HUES48 (cell line): Measurements from ENCODE around the gene C2orf78.

Experiments used
- H3K27ac ChIP-seq: one replicate; pipeline ENCODE4 v1.7.0; 2013; ENCODE audit warnings: low read depth, low read length, inconsistent platforms
- H3K27me3 ChIP-seq: 2 replicates; pipeline ENCODE4 v1.6.1; 2013; ENCODE audit warnings: mild to moderate bottlenecking, low read length; ENCODE audit not compliant: control insufficient read depth, insufficient read depth
- H3K36me3 ChIP-seq: 2 replicates; pipeline ENCODE4 v1.6.1; 2013; ENCODE audit warnings: low read length; ENCODE audit not compliant: control insufficient read depth, insufficient read depth
- H3K4me1 ChIP-seq: 2 replicates; pipeline ENCODE4 v1.6.1; 2013; ENCODE audit warnings: mild to moderate bottlenecking, low read length; ENCODE audit not compliant: control insufficient read depth, insufficient read depth
- H3K4me3 ChIP-seq: 2 replicates; pipeline ENCODE4 v1.5.1; 2013; ENCODE audit warnings: mild to moderate bottlenecking, low read depth, low read length
- H3K9ac ChIP-seq: 2 replicates; pipeline ENCODE4 v1.6.1; 2013; ENCODE audit warnings: mild to moderate bottlenecking, low read depth, low read length, moderate library complexity
- H3K9me3 ChIP-seq: 2 replicates; pipeline ENCODE4 v1.6.1; 2013; ENCODE audit warnings: low read length; ENCODE audit not compliant: control insufficient read depth, insufficient read depth

The C2orf78 gene

DNA sequence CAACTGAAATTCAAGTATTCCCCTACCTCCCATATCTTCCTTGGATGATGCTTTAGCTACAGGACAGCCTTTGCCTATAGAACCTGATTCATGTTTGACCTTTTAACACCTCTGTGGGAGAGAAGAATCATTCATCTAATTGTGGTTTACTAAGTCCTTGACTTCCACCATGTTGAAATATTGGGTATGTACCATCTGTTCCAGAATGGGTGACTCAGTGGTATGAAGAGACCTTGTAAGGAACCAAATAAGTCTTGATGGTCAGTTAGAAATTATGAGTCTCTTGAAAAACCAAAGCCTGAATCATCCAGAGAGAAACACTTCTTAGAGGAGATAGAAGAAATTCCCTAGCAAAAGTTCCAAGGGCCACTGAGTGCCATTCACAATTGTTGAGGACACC is 72.2 kb downstream of the C2orf78 start:
- H3K36me3 ChIP-seq: peaks cover 90% of the 10 kb centered on the region
- no peaks in the 10 kb centered on the region for H3K9me3 ChIP-seq
- no peak overlapping the region for H3K27ac ChIP-seq
- H3K4me1 ChIP-seq: no peaks in the 10 kb centered on the region
- H3K4me3 ChIP-seq: no peak overlapping the region
- no peaks in the 10 kb centered on the region for H3K27me3 ChIP-seq
- H3K9ac ChIP-seq: no peak overlapping the region

DNA sequence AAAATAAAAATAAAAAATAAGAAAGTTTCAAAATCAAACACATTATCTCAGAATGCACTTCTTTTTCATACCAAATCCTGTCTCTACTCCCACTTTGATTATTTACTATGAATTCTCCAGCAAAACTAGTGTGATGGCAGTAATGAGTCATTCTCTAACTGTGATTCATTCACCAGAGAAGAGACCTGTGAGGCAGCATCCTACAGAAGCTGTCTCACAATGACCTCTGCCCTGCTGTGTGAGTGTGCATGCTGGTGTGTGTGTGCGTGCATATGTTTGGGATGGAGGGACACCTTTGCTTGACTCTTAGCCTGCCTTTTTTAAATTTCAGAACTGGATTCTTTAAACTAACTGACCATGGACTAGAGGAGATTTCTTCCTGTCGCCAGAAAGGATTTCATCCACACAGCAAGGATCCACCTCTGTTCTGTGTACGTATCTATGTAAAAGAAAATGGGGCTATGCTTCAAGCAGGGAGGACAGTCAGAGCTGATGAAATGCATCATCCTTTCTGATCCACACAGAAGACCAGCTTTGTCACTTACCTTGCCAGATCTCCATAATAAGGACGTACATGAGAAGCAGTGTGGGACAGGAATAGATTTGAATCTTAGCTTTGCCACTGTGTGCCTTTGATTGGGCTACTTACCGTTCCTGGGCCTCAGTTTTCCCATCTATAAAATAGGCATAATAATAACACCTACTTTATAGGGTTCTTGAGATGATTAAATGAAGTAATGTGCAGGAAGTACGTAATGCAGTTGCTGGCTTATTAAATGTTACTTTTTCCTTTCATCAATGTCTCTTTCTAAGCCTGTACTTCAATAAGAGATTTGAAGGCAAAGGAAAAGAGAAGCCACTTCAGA is 76.0 kb downstream of the C2orf78 start:
- Histone ChIP-seq H3K4me3 (no peak overlapping the region), H3K9me3 (no peaks in the 10 kb centered on the region), H3K27ac (no peak overlapping the region), H3K9ac (no peak overlapping the region), H3K4me1 (no peaks in the 10 kb centered on the region), H3K36me3 (peaks cover 93% of the 10 kb centered on the region), H3K27me3 (no peaks in the 10 kb centered on the region)

DNA sequence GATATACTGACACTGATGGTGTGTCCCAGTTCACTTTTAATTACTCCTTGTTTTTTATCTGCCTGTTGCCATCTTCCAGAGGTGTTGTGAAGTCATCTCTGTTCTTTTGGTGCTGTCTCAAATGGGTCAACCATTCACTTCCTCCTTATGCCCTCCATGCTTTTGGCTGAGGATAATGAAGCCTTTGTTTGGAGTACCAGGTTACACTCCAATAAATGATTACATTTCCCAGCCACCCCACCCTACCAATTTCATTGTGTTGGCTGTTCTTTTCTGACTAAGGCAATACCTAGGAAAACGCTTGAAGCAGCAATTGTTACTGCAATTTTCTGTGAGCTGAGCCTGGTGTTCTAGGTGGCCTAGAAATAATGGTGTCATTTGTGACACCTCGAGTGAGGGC is 79.0 kb downstream of the C2orf78 start:
- Histone ChIP-seq H3K4me1 (no peaks in the 10 kb centered on the region), H3K27ac (no peak overlapping the region), H3K4me3 (no peak overlapping the region), H3K36me3 (peaks cover 87% of the 10 kb centered on the region), H3K9ac (no peak overlapping the region), H3K9me3 (no peaks in the 10 kb centered on the region), H3K27me3 (no peaks in the 10 kb centered on the region)
